ENCODE measurements around the gene LAMC2.

The LAMC2 gene

DNA sequence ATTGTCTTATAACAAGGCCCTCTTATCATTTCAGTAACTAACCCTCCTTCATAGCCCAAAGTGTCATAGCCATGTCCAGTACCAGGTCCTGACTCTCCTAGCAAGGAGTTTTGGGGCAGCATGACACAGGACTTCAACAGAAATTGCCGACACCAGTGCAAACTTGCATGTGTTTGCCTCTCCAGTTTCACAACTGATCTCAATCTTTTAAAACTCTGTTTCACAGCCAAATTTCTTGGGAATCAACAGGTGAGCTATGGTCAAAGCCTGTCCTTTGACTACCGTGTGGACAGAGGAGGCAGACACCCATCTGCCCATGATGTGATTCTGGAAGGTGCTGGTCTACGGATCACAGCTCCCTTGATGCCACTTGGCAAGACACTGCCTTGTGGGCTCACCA is 36.8 kb downstream of the LAMC2 start:
- TF ChIP-seq, protein P1, sequence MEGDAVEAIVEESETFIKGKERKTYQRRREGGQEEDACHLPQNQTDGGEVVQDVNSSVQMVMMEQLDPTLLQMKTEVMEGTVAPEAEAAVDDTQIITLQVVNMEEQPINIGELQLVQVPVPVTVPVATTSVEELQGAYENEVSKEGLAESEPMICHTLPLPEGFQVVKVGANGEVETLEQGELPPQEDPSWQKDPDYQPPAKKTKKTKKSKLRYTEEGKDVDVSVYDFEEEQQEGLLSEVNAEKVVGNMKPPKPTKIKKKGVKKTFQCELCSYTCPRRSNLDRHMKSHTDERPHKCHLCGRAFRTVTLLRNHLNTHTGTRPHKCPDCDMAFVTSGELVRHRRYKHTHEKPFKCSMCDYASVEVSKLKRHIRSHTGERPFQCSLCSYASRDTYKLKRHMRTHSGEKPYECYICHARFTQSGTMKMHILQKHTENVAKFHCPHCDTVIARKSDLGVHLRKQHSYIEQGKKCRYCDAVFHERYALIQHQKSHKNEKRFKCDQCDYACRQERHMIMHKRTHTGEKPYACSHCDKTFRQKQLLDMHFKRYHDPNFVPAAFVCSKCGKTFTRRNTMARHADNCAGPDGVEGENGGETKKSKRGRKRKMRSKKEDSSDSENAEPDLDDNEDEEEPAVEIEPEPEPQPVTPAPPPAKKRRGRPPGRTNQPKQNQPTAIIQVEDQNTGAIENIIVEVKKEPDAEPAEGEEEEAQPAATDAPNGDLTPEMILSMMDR (IDR thresholded peaks at IDR 0.05; ENCODE audit: extremely low read depth, insufficient read depth, missing control alignments): no peak
- in situ Hi-C loops (cut with MboI; ENCODE audit: low pct_unique_long_range_greater_than_20kb, low sequenced_read_pairs, unreplicated experiment): loop anchor here (25.0 kb wide), 1 partner anchor 261 kb away; the partner anchor contains the start of gene SHCBP1L
- no peak for DNase-seq (ENCODE audit: low spot score)

GRCh38 chr1:183223467-183223866 is 37.4 kb downstream of the LAMC2 start:
- in situ Hi-C loops (cut with MboI; ENCODE audit: low pct_unique_long_range_greater_than_20kb, low sequenced_read_pairs, unreplicated experiment): loop anchor here (25.0 kb wide), 1 partner anchor 261 kb away; the partner anchor contains the start of gene SHCBP1L
- DNase-seq (ENCODE audit: low spot score): no peak
- TF ChIP-seq, protein P1 (IDR thresholded peaks at IDR 0.05; ENCODE audit: extremely low read depth, insufficient read depth, missing control alignments): no peak

GRCh38 chr1:183226361-183226760 is 40.3 kb downstream of the LAMC2 start:
- in situ Hi-C loops (cut with MboI; ENCODE audit: low pct_unique_long_range_greater_than_20kb, low sequenced_read_pairs, unreplicated experiment): no loop called here
- DNase-seq (ENCODE audit: low spot score): no peak

DNA sequence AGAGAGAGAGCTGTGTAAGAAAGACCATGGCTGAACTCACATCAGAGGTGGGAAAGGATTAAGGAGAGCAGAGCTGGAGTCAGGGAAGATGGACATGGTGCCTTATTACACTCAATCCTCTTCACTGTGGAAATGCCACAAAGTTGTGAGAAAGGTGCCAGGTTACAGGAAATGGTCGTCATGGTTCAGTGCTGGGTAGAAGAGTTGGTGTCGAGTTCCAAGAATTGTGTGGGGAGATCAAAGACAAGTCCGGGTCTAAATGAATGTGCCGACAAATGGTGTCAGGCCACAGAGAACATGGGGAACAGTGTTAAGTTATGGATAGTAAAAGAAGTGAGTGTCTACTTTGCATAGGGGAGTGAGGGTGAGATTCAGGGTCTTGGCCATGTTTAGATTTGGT is 40.9 kb downstream of the LAMC2 start:
- in situ Hi-C loops (cut with MboI; ENCODE audit: low pct_unique_long_range_greater_than_20kb, low sequenced_read_pairs, unreplicated experiment): no loop called here
- TF ChIP-seq, protein P1 (IDR thresholded peaks at IDR 0.05; ENCODE audit: extremely low read depth, insufficient read depth, missing control alignments): no peak
- no peak for DNase-seq (ENCODE audit: low spot score)

More at GRCh38 chr1:183226361-183226760, 40.3 kb downstream of the LAMC2 start:
- TF ChIP-seq, protein P1 (IDR thresholded peaks at IDR 0.05; ENCODE audit: extremely low read depth, insufficient read depth, missing control alignments): no peak

DNA sequence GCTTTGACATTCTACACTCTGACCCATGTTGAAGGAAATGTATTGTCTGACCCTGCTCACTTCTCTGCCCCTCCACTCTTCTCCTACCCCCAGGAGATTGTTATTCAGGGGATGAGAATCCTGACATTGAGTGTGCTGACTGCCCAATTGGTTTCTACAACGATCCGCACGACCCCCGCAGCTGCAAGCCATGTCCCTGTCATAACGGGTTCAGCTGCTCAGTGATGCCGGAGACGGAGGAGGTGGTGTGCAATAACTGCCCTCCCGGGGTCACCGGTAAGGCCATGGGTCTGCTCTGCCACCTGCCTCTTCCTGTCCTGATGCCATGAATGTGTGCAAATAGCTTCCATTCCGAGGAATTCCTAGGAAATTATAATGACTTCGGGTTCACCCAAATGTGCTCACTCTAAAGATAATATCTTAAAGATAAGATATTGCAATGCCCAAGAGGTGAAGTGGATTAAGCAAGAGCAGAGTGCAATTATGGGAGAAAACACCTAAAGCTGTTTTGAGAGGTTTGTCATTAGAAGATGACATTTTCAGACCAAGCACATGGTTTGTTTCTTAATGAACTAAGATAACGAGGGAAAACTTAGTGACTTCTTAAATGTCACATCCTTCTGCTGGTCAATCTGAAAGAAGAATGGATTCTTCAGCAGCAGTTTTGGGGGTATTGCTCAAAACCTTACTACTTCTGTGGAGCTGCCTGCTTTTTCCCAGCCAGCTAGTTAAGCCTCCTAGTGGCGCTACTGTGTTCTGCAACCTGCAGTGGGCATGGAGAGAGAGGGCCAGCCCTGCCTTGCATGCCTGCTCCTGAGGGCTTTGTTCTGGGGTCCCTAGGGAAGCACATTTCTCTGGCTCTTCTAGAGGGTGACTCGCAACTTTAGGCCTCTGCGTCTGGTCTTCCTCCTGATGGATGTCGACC is 41.6 kb downstream of the LAMC2 start:
- peak; percentile 64 for DNase-seq (ENCODE audit: low spot score)
- in situ Hi-C loops (cut with MboI; ENCODE audit: low pct_unique_long_range_greater_than_20kb, low sequenced_read_pairs, unreplicated experiment): no loop called here
- TF ChIP-seq, protein P1 (IDR thresholded peaks at IDR 0.05; ENCODE audit: extremely low read depth, insufficient read depth, missing control alignments): peak; percentile 89

DNA sequence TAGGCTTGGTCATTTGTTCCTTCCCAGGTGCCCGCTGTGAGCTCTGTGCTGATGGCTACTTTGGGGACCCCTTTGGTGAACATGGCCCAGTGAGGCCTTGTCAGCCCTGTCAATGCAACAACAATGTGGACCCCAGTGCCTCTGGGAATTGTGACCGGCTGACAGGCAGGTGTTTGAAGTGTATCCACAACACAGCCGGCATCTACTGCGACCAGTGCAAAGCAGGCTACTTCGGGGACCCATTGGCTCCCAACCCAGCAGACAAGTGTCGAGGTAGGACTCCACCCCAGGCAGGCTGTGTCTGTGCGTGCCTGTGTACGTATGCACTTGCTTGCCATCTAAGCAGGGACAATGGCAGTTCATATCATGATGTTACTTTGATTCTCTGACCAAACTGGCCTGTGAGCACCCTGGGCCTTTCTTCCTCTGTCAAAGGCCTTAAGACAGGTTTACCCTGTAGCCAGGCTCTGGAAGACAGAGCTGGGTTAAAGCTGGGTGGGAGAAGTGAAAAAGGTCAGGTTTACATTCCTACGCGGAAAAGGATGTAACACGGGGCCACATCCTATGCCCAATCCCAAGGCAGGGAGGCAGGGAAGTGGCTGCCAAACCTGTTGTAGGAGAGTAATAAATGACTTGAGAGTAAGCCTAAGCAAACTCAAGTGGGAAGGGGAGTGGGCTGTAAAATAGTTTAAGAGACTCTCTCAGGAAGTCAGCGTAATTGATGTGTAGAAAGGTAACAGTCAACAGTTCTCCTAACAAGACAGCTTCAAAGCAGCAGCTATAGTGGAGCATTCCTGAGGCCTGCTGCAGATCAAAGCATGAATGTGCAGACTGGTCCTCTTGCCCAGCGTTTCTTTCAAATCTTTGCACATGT is 42.5 kb downstream of the LAMC2 start:
- DNase-seq (ENCODE audit: low spot score): no peak
- in situ Hi-C loops (cut with MboI; ENCODE audit: low pct_unique_long_range_greater_than_20kb, low sequenced_read_pairs, unreplicated experiment): no loop called here
- TF ChIP-seq, protein P1 (IDR thresholded peaks at IDR 0.05; ENCODE audit: extremely low read depth, insufficient read depth, missing control alignments): no peak
